Transverse colon (tissue), 3 donors: Measurements from ENCODE around the gene PTPRD.

Source experiments
- POLR2A ChIP-seq: fragments of 450-650 bp; IDR thresholded peaks from one replicate; pipeline ENCODE4 v1.6.1; 2016; ENCODE audit warnings: antibody characterized with exemption, mild to moderate bottlenecking, moderate library complexity
- TF ChIP-seq, protein P1 (sequence below), 5 experiments: fragments of 200-600 bp in 3 of 5; fragments of 450-650 bp in 2 of 5; sonication (generic) in 3 of 5; IDR thresholded peaks; 1 replicate in 2 of 5; 2 replicates in 3 of 5; pipeline ENCODE4 v1.5.1; 2016 to 2017; ENCODE audit warnings: antibody characterized with exemption in 5 of 5, inconsistent platforms in 3 of 5, mild to moderate bottlenecking in 2 of 5, moderate library complexity in 1 of 5

DNA sequence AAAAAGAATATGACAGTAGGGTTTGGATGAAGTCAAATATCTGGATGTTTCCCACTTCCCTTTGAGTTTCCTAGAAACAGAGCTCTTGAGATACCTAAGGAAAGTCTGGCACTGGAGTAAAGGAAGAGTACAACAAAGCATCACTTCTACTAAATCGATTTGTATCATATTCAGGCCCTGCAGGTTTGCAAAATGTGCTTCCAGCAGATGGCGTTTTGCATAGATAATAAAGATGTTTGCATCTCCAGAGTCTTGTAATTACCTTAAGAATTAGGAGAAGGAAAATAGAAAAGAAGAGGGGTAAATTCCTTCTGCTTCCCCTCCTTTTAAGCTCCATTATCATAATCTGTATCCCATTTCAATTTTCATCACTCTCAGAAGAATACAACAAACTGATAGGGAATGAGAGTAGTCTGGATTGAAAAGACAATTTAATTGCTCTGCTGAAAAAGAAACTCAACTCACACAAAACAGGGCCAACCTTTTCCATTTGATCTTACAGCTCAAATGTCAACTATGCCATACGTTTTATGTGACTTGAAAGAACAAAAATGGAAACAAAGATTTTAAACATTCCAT lies 380.4 kb downstream of the PTPRD start:
- TF ChIP-seq, protein P1, sequence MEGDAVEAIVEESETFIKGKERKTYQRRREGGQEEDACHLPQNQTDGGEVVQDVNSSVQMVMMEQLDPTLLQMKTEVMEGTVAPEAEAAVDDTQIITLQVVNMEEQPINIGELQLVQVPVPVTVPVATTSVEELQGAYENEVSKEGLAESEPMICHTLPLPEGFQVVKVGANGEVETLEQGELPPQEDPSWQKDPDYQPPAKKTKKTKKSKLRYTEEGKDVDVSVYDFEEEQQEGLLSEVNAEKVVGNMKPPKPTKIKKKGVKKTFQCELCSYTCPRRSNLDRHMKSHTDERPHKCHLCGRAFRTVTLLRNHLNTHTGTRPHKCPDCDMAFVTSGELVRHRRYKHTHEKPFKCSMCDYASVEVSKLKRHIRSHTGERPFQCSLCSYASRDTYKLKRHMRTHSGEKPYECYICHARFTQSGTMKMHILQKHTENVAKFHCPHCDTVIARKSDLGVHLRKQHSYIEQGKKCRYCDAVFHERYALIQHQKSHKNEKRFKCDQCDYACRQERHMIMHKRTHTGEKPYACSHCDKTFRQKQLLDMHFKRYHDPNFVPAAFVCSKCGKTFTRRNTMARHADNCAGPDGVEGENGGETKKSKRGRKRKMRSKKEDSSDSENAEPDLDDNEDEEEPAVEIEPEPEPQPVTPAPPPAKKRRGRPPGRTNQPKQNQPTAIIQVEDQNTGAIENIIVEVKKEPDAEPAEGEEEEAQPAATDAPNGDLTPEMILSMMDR (IDR thresholded peaks at IDR 0.05) = no peak
- TF ChIP-seq POLR2A = no peak
